Panc1 (cell line): ENCODE measurements around the gene EZH2.

Source experiments
- CTCF ChIP-seq: fragments of 450-650 bp; IDR thresholded peaks from 2 replicates; pipeline ENCODE4 v1.5.1; 2017; ENCODE audit warnings: mild to moderate bottlenecking
- POLR2AphosphoS5 ChIP-seq: IDR thresholded peaks from 2 replicates; pipeline ENCODE4 v1.6.1; 2012; ENCODE audit warnings: mild to moderate bottlenecking, low read depth, low read length, moderate library complexity
- REST ChIP-seq, 2 experiments: IDR thresholded peaks; 2 replicates each; pipeline ENCODE4 v1.6.1; 2011 to 2012; ENCODE audit warnings: low read depth in 2 of 2, control low read depth in 1 of 2, low read length in 1 of 2, mild to moderate bottlenecking in 1 of 2, moderate library complexity in 1 of 2; ENCODE audit not compliant: insufficient read depth in 1 of 2
- SIN3A ChIP-seq: IDR thresholded peaks from 2 replicates; pipeline ENCODE4 v1.6.1; 2012; ENCODE audit warnings: low read depth, mild to moderate bottlenecking, low read length, moderate library complexity, borderline replicate concordance; ENCODE audit not compliant: insufficient read depth

- TF ChIP-seq POLR2AphosphoS5 (no peak), REST (IDR thresholded peaks at IDR 0.05; ENCODE audit: insufficient read depth in 1 of 2, low read depth in 2 of 2, low read length in 1 of 2) (no peak), CTCF (no peak), SIN3A (no peak)
Measured at GRCh38 chr7:148871551-148871950, 12.5 kb downstream of the EZH2 start.
